ENCODE measurements around the gene AGFG1. TPM values are rescaled to one million over a fixed set of nuclear protein-coding genes. Genes with fewer than 3 reads are reported as not detected.

AGFG1 gene
- total RNA-seq, 2 donors from 2014 or later = 10.2 to 16.1 TPM

DNA sequence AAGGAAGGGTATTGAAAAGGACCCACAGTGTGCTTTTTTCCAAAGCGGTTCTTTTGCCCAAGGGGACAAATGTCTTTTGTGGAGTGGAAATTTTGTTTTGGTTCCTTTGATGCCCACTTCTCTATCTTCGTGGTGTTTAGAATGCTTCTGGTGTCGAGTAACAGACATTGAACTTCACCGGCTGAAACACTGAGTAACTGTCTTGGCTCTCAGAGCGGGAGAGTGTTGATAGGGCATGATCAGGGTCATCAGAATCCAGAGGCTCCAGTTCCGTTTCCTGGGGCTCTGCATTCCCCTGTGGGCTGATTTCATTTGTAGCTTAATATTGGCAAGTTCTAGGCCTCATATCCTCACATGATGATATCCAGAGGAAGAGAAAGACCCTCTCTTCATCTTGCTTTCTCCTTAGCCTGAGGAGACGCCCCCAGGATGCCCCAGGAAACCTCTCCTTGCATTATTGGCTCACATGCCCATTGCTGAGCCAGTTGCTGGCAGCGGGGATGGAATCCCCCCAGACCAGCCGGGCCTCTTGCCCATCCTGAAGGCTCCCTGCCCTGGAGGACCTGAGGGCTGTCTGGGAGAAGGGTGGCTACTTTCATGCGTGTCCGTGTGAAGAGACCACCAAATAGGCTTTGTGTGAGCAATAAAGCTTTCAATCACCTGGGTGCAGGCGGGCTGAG, 27.9 kb upstream of the AGFG1 start:
- TF ChIP-seq, protein P1, sequence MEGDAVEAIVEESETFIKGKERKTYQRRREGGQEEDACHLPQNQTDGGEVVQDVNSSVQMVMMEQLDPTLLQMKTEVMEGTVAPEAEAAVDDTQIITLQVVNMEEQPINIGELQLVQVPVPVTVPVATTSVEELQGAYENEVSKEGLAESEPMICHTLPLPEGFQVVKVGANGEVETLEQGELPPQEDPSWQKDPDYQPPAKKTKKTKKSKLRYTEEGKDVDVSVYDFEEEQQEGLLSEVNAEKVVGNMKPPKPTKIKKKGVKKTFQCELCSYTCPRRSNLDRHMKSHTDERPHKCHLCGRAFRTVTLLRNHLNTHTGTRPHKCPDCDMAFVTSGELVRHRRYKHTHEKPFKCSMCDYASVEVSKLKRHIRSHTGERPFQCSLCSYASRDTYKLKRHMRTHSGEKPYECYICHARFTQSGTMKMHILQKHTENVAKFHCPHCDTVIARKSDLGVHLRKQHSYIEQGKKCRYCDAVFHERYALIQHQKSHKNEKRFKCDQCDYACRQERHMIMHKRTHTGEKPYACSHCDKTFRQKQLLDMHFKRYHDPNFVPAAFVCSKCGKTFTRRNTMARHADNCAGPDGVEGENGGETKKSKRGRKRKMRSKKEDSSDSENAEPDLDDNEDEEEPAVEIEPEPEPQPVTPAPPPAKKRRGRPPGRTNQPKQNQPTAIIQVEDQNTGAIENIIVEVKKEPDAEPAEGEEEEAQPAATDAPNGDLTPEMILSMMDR (IDR thresholded peaks at IDR 0.05) = no peak
- no peak for TF ChIP-seq POLR2A (IDR thresholded peaks at IDR 0.05)

DNA sequence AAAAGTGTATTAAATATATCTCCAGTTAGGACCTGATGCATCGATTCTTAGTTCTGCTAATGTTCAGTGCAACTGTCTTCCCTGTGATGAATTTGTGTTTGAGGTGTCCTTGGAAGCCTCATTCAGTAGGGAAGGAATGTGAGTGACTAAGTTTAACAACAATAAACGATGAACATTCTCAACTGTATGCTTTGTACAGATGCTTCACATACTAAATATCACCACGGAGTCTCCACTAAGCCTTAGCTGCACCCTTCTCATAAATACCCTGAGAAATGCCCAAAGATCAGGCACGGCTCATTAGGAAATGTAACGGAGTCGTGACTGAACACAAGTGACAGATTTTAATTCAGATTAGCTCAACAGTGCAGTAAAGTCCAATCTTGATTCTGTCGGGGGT, 24.4 kb upstream of the AGFG1 start:
- H3K9me3 ChIP-seq = no peaks in the 10 kb centered on the region
- 58 to 66% methylated on average over 7 of the region's 7 CpGs for WGBS, 2 donors
- H3K4me3 ChIP-seq = no peak overlapping the region
- H3K36me3 ChIP-seq (replicated peaks in 1 of 2; ENCODE audit: insufficient read depth in 1 of 2, low read depth in 2 of 2) = no peaks in the 10 kb centered on the region
- no peaks in the 10 kb centered on the region for H3K27me3 ChIP-seq
- no peak for ATAC-seq
- no peak overlapping the region for H3K27ac ChIP-seq
- H3K4me1 ChIP-seq = peaks cover 23% of the 10 kb centered on the region
- no peak for TF ChIP-seq POLR2A (IDR thresholded peaks at IDR 0.05)
- TF ChIP-seq, protein P1 (IDR thresholded peaks at IDR 0.05) = no peak
- intact Hi-C loops (cut with DNase I) = no loop called here
- DNase-seq = no peak

More for the DNA sequence above, 27.9 kb upstream of the AGFG1 start:
- H3K27me3 ChIP-seq = no peaks in the 10 kb centered on the region
- 71 to 83% methylated on average over 12 of the region's 12 CpGs for WGBS, 2 donors
- no peak overlapping the region for H3K27ac ChIP-seq
- no peak for ATAC-seq
- no peak for DNase-seq
- H3K9me3 ChIP-seq = no peaks in the 10 kb centered on the region
- H3K4me3 ChIP-seq = no peak overlapping the region
- no peaks in the 10 kb centered on the region for H3K4me1 ChIP-seq
- no peaks in the 10 kb centered on the region for H3K36me3 ChIP-seq (replicated peaks in 1 of 2; ENCODE audit: insufficient read depth in 1 of 2, low read depth in 2 of 2)
- intact Hi-C loops (cut with DNase I) = no loop called here

DNA sequence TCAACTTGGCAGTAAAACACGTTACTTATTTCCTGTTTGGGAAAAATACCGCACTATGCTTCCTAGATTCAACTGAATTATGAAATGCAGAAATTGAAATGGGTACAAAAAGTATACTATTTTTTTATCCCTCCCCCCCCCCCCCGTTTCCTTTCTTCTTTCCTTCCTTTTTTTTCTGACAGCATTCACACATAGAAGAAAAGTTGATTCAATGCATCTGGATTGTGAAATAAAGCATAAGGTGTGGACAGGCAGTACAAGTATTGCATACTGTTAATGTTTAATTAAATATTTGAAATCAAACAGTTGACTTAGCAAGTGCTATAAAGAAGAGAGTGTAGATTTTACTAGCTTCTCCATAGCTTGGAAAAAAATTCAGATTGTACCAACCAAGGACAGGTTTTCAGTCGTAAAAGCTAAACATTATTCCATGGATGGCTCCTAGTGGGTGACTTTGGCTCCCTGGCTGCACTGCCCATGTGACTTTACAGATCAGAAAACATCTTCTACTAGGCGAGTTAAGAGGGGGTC, 21.6 kb upstream of the AGFG1 start:
- DNase-seq (no peak), ATAC-seq (peak; percentile 56)
- H3K9me3 ChIP-seq = no peaks in the 10 kb centered on the region
- H3K27ac ChIP-seq = peak overlapping the region in 3 of 4 donors; percentile 36 to 64 (median 51)
- H3K27me3 ChIP-seq = no peaks in the 10 kb centered on the region
- no peak overlapping the region for H3K4me3 ChIP-seq
- no peak for TF ChIP-seq POLR2A (IDR thresholded peaks at IDR 0.05)
- TF ChIP-seq, protein P1 (IDR thresholded peaks at IDR 0.05) = no peak
- peaks cover 23% of the 10 kb centered on the region for H3K4me1 ChIP-seq
- WGBS, 2 donors = 19 to 27% methylated on average over 5 of the region's 5 CpGs
- H3K36me3 ChIP-seq (replicated peaks in 1 of 2; ENCODE audit: insufficient read depth in 1 of 2, low read depth in 2 of 2) = no peaks in the 10 kb centered on the region
- intact Hi-C loops (cut with DNase I) = no loop called here

DNA sequence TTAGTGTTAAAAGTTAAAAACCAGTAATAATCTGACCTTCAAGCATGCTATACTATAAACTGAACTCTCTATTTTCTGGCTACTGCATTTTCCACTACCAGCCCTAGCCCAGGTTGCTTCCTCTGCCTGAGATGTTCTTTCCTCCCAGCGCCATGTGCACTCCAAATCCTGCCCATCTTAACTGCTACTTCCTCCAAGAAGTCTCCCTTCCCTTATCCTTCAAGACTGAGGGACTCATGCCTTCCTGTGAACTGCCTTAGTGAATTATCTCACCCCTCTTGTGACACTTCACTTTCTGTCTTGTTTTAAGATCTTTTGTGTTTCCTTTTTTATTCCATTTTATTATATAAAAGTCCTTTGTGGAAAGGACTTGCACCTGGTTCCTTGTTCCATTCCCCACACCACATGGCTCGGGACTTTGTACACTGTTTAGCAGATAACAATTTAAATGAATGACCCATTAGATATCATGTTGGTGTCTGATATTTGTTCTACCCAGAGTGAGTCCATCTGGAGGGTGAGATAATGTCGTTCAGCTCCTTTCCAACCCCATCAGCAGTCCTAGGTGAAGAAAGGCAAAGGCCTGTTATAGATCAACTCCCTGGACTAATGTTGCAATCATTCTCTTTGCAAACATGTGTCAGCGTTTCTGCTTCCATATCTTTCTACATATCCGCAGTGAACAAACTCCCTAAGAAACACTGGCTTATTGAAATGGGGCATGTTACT, 20.9 kb upstream of the AGFG1 start:
- H3K27me3 ChIP-seq = no peaks in the 10 kb centered on the region
- WGBS, 2 donors = 16 to 24% methylated on average over 5 of the region's 5 CpGs
- TF ChIP-seq, protein P1 (IDR thresholded peaks at IDR 0.05) = no peak
- no peak for TF ChIP-seq POLR2A (IDR thresholded peaks at IDR 0.05)
- intact Hi-C loops (cut with DNase I) = no loop called here
- no peaks in the 10 kb centered on the region for H3K36me3 ChIP-seq (replicated peaks in 1 of 2; ENCODE audit: insufficient read depth in 1 of 2, low read depth in 2 of 2)
- DNase-seq (peak in 3 of 4 donors; percentile 7 to 39 (median 19)), ATAC-seq (peak; percentile 82)
- H3K27ac ChIP-seq = peak overlapping the region in 3 of 4 donors; percentile 36 to 64 (median 51)
- peaks cover 23% of the 10 kb centered on the region for H3K4me1 ChIP-seq
- H3K4me3 ChIP-seq = no peak overlapping the region
- no peaks in the 10 kb centered on the region for H3K9me3 ChIP-seq

All from body of pancreas (tissue), 4 donors.